UCSD-AML1 (cell line): Measurements from ENCODE around the gene MAN2A1.
A peak's percentile ranks its signal among the peaks of the same experiment; 100 is the strongest.

Experiments used
- DNase-seq: peaks from one replicate; lab custom pipeline; 2025; ENCODE audit not compliant: unreplicated experiment; lab: John Stamatoyannopoulos, UW

The MAN2A1 gene

GRCh38 chr5:109689740-109690241, at the start of gene MAN2A1:
Gene MAN2A1 (plus strand): TSS chr5:109689927. CDS start chr5:109690418, 491 bp downstream.
- DNase-seq = peak; percentile 85

GRCh38 chr5:109640976-109641375, 48.8 kb upstream of the MAN2A1 start:
- no peak for DNase-seq

GRCh38 chr5:109643791-109644350, 45.9 kb upstream of the MAN2A1 start:
- no peak for DNase-seq

GRCh38 chr5:109644829-109645228, 44.9 kb upstream of the MAN2A1 start:
- DNase-seq = no peak

- DNase-seq = no peak
Measured at GRCh38 chr5:109645707-109646192, 44.0 kb upstream of the MAN2A1 start.

GRCh38 chr5:109649318-109649717, 40.4 kb upstream of the MAN2A1 start:
- no peak for DNase-seq

- DNase-seq = peak; percentile 41
Measured at GRCh38 chr5:109650493-109650892, 39.2 kb upstream of the MAN2A1 start.

GRCh38 chr5:109652096-109652495, 37.6 kb upstream of the MAN2A1 start:
- DNase-seq = no peak

- no peak for DNase-seq
Measured at GRCh38 chr5:109653042-109653441, 36.7 kb upstream of the MAN2A1 start.

- DNase-seq = no peak
Measured at GRCh38 chr5:109653561-109654239, 36.0 kb upstream of the MAN2A1 start.

GRCh38 chr5:109654455-109654854, 35.3 kb upstream of the MAN2A1 start:
- no peak for DNase-seq

GRCh38 chr5:109655841-109656240, 33.9 kb upstream of the MAN2A1 start:
- DNase-seq = no peak

- DNase-seq = peak; percentile 88
Measured at GRCh38 chr5:109656829-109657228, 32.9 kb upstream of the MAN2A1 start.

- DNase-seq = no peak
Measured at GRCh38 chr5:109659901-109660300, 29.8 kb upstream of the MAN2A1 start.

GRCh38 chr5:109660301-109660700, 29.4 kb upstream of the MAN2A1 start:
- no peak for DNase-seq

- DNase-seq = no peak
Measured at GRCh38 chr5:109668237-109668636, 21.5 kb upstream of the MAN2A1 start.

- DNase-seq = no peak
Measured at GRCh38 chr5:109668668-109669422, 20.9 kb upstream of the MAN2A1 start.

- no peak for DNase-seq
Measured at GRCh38 chr5:109669991-109670706, 19.6 kb upstream of the MAN2A1 start.

GRCh38 chr5:109671136-109671535, 18.6 kb upstream of the MAN2A1 start:
- DNase-seq = no peak

- no peak for DNase-seq
Measured at GRCh38 chr5:109674596-109674995, 15.1 kb upstream of the MAN2A1 start.

- no peak for DNase-seq
Measured at GRCh38 chr5:109676920-109677319, 12.8 kb upstream of the MAN2A1 start.
